ENCODE data around the gene TXNDC2.

Gene TXNDC2

GRCh38 chr18:9860682-9861081 lies 25.1 kb upstream of the TXNDC2 start:
- DNase-seq (ENCODE audit: low read depth), result no peak

GRCh38 chr18:9861157-9861556 lies 24.6 kb upstream of the TXNDC2 start:
- no peak for DNase-seq (ENCODE audit: low read depth)

- no peak for DNase-seq (ENCODE audit: low read depth)
Measured at GRCh38 chr18:9861933-9862332, 23.8 kb upstream of the TXNDC2 start.

GRCh38 chr18:9862686-9863085 lies 23.1 kb upstream of the TXNDC2 start:
- no peak for DNase-seq (ENCODE audit: low read depth)

- no peak for DNase-seq (ENCODE audit: low read depth)
Measured at GRCh38 chr18:9863282-9863681, 22.5 kb upstream of the TXNDC2 start.

- DNase-seq (ENCODE audit: low read depth), result no peak
Measured at GRCh38 chr18:9865764-9866490, 19.8 kb upstream of the TXNDC2 start.

GRCh38 chr18:9866627-9867026 lies 19.1 kb upstream of the TXNDC2 start:
- DNase-seq (ENCODE audit: low read depth), result no peak

GRCh38 chr18:9867071-9867594 lies 18.6 kb upstream of the TXNDC2 start:
- no peak for DNase-seq (ENCODE audit: low read depth)

- DNase-seq (ENCODE audit: low read depth), result no peak
Measured at GRCh38 chr18:9868857-9869714, 16.7 kb upstream of the TXNDC2 start.

- peak; percentile 56 for DNase-seq (ENCODE audit: low read depth)
Measured at GRCh38 chr18:9869715-9870430, 15.9 kb upstream of the TXNDC2 start.

- no peak for DNase-seq (ENCODE audit: low read depth)
Measured at GRCh38 chr18:9870431-9871008, 15.3 kb upstream of the TXNDC2 start.

- DNase-seq (ENCODE audit: low read depth), result no peak
Measured at GRCh38 chr18:9871244-9871746, 14.5 kb upstream of the TXNDC2 start.

GRCh38 chr18:9872823-9873222 lies 12.9 kb upstream of the TXNDC2 start:
- DNase-seq (ENCODE audit: low read depth), result no peak

GRCh38 chr18:9874728-9875127 lies 11.0 kb upstream of the TXNDC2 start:
- DNase-seq (ENCODE audit: low read depth), result no peak

GRCh38 chr18:9876212-9876866 lies 9.4 kb upstream of the TXNDC2 start:
- no peak for DNase-seq (ENCODE audit: low read depth)

- peak; percentile 66 for DNase-seq (ENCODE audit: low read depth)
Measured at GRCh38 chr18:9876867-9877654, 8.7 kb upstream of the TXNDC2 start.

- no peak for DNase-seq (ENCODE audit: low read depth)
Measured at GRCh38 chr18:9877655-9878014, 8.1 kb upstream of the TXNDC2 start.

- no peak for DNase-seq (ENCODE audit: low read depth)
Measured at GRCh38 chr18:9878095-9878494, 7.7 kb upstream of the TXNDC2 start.

- no peak for DNase-seq (ENCODE audit: low read depth)
Measured at GRCh38 chr18:9878783-9879242, 7.0 kb upstream of the TXNDC2 start.

- no peak for DNase-seq (ENCODE audit: low read depth)
Measured at GRCh38 chr18:9884090-9884489, 1.7 kb upstream of the TXNDC2 start.
